ENCODE data around the gene FAM78A.

FAM78A gene

DNA sequence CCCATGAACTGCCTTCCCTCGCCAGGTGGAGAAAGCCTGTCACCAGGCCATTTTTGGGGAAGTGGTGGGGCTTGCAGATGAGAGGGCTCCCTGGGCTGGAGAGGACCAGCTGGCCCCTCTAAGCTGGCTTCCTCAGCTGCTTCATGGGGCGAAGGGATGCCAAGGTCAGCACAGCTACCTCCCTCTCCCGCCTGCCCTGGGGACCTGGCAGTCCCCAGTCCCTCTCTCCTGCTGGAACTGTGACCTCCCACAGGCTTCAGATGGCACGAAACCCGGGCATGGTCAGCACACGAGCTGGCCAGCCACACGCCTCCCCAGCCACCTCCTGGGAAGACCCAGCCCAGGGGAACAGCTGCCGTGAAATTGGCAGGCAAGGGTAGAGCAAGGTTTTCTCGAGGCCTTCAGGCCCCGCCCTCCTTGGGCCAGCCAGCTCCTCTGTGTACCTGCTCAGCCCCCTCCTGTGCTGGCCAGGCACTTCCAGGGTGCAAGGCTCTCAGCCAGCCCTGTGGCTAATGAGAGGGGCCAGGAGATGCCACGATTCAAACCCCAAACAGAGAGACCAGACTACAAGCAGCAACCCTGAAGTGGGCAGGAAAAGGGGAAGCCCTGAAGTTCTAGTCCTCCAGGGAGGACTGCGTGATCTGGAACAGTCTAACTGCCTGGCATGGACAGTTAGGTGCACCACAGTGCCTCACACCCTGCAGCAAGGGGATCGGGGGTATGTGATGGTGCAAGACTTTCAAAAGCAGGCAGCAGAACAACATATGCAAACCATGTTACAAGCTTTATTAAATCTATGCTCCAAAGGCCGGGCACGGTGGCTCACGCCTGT is 26.1 kb upstream of the FAM78A start:
- no peak for DNase-seq (ENCODE audit: low read depth)

DNA sequence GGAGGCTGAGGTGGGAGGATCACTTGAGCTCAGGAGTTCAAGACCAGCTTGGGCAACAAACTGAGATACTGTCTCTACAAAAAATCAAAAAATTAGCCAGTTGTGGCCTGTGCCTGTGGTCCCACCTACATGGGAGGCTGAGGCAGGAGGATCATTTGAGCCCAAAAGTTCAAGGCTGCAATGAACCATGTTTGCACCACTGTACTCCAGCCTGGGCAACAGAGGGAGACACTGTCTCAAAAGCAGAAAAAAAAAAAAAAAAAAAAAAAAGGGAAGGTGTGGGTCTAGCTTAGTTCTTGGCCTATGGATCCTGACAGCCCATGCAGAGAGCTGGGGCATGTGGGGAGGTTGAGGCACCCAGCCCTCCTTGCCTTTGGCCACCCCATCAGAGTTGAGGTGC is 24.1 kb upstream of the FAM78A start:
- no peak for DNase-seq (ENCODE audit: low read depth)

- DNase-seq (ENCODE audit: low read depth), result no peak
Measured at GRCh38 chr9:131299961-131300347, 23.6 kb upstream of the FAM78A start.

DNA sequence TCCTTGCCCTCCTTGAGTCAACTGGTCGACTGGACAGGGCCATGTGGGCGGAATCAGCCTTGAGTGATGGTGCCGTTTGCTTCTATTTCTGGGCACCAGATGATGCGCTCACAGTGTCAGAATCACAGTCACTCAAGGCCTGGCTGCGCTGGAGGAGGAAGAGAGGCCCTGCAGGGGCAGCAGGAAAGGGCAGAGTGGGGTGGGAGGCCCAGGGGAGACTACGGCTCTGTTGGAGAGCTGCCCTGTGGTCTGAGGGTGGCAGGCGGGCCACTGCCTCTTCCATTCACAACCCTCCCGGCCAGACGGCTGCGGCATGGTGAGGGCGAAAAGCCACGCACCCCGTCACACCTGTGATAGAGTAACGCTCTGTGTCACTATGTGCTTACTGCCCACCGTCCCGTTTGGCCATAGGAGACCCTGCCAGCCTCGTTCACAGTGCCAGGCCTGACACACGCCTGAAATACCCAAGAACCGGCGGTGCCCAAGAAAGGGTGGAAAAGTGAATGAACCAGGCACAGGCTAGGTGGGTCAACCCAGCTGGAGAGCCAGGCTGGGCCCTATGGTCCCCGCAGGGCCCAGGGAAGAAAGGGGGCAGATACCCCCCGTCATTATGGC is 23.1 kb upstream of the FAM78A start:
- no peak for DNase-seq (ENCODE audit: low read depth)

DNA sequence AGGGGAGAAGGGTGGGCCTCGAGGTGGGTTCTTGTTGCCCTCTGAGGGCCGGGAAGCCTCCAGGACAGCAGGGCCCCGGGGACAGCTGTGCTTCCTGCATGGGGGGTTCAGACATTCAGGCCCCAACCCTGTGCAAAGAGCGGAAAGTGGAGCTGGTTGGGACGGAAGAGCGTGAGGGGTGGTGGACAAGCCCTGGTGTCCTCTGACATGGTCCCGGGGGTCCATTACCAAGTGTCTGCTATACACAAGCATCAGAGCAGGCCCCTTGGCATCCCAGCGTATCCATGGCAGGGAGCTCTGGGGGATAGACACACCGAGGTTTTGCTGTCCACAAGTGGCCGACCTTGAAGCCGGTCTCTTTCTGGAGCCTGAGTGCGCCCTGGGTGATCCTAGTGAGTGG is 22.5 kb upstream of the FAM78A start:
- no peak for DNase-seq (ENCODE audit: low read depth)

DNA sequence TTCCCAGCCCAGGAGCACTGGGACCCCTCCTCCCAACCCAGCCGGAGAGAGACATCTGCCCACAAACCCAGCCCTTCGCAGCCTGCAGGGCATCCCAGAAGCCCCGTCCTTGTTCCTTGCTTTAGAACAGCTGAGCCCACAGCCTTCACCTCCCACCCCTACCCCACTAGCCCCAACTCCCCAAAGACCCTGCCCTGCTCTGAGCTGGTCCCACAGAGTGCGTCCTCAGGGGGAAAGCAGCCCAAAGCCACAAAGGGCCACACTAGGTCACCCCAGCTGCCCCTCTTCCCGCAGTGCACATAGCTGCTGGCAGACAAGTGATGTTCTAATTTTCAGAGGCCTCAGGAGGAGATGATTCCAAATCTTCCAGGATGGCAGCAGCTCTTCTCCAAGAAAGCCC is 22.0 kb upstream of the FAM78A start:
- no peak for DNase-seq (ENCODE audit: low read depth)

GRCh38 chr9:131297903-131298302 is 21.6 kb upstream of the FAM78A start:
- DNase-seq (ENCODE audit: low read depth), result no peak

GRCh38 chr9:131296906-131297500 is 20.7 kb upstream of the FAM78A start:
- DNase-seq (ENCODE audit: low read depth), result no peak

DNA sequence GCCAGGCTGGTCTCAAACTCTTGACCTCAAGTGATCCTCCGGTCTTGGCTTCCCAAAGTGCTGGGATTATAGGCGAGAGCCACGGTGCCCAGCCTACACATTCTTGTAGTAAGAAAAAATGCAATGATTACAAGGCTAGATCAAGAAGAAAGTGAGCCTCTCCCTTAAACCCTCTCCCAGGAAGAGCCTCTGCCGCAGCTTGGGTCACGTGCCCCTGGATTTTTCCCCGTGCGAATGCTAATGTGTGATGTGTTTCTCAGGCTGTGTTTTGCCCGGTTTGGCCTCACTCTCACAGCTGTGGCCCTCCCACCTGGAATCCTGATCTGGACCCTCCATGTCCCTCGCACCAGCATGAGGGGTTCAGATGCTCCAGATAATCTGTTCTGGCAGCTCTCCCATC is 20.1 kb upstream of the FAM78A start:
- no peak for DNase-seq (ENCODE audit: low read depth)

DNA sequence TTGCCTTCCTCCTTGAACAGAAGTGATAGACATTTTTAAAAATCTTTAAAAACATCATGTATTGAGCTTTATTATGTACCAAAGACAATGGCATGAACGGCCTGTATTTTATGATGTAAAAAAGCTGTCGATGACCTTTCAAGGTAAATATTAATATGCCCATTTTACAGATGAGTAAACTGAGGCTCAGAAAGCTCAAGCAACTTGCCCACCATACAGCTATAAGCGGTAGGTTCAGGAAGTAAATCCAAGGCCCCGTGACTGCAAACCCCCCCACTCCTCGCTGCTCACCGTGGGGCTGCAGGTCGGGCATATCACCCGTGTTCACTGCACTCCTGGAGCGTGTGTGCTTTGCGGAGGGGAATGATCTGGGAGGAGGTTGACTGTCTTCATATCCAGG is 16.6 kb upstream of the FAM78A start:
- DNase-seq (ENCODE audit: low read depth), result no peak

GRCh38 chr9:131291795-131292315 is 15.5 kb upstream of the FAM78A start:
- no peak for DNase-seq (ENCODE audit: low read depth)

- no peak for DNase-seq (ENCODE audit: low read depth)
Measured at GRCh38 chr9:131290767-131291370, 14.6 kb upstream of the FAM78A start.

- no peak for DNase-seq (ENCODE audit: low read depth)
Measured at GRCh38 chr9:131290036-131290766, 13.9 kb upstream of the FAM78A start.

DNA sequence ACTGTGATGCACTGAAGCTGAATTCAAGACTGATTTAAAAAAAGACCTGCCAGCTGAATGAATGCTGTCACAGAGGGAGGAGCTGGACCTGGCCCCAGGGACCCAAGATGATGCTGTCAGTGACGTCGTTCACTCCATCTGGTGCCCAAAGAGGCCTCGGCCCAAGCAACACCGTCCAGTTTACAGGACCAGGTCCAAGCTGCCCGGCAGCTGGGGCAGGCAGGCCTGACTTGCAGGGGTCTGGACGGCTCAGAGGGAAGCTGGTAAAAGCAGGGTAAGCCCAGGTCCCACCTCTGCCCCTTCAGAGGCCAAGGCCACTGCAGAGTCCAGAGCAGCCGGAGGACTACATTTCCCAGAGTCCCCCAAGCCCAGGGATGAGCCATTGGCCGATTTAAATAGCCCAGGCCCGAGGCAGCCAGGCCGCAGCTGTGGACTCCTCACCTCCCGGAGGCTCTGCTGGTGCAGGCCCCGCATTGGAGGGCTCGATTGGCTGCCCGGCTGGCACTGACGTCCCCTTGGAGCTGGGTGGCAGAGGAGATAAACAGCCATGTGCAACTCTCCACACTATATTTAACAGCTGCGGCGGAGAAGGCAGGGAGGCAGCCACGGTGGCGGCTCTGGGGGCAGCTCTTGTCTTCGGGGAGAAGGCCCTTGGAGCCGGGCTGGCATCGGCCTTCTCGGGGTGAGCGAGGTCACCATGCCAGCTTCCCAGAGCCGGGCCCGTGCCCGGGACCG is 13.2 kb upstream of the FAM78A start, which contains the start of gene PLPP7:
PLPP7 (plus strand) TSS at position 423 of the 735 bp plus-strand sequence; CDS start at position 698, 275 bp downstream.
- DNase-seq (ENCODE audit: low read depth), result no peak

DNA sequence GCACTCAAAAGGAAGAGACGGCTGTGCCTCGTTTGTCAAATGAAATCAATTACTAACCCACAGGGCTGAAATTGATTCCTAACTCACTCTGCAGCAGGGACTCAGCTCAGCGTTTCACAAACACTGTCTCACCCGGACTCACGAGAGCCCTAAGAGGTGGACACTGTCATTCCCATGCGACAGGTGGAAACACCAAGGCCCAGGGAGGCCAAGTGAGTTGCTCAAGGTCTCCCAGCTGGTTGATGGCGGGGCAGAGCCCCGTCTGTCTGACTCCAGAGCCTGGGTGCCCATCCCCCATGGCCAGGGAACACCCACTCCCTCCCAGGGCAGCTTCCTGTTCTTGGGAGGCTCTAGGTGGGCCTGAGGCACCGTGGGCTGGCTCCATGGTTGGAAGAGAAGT is 11.9 kb upstream of the FAM78A start:
- no peak for DNase-seq (ENCODE audit: low read depth)

- no peak for DNase-seq (ENCODE audit: low read depth)
Measured at GRCh38 chr9:131287359-131287758, 11.0 kb upstream of the FAM78A start.

GRCh38 chr9:131284856-131285255 is 8.5 kb upstream of the FAM78A start:
- no peak for DNase-seq (ENCODE audit: low read depth)

- no peak for DNase-seq (ENCODE audit: low read depth)
Measured at GRCh38 chr9:131282688-131283422, 6.5 kb upstream of the FAM78A start.

GRCh38 chr9:131282175-131282574 is 5.9 kb upstream of the FAM78A start:
- no peak for DNase-seq (ENCODE audit: low read depth)
